Measurements from ENCODE around the gene TMCO6. TPM values are rescaled to one million over a fixed set of nuclear protein-coding genes. Genes with fewer than 3 reads are reported as not detected.
"Not testable (repeated sequence)": the region's sequence is repeated elsewhere in the genome, so short reads cannot be mapped to it uniquely, and the experiment has no call there.

Gene TMCO6
- total RNA-seq = 10 to 100 TPM in 1 of 2 donors, 1 to 10 TPM in 1; 7.6 to 12.8 TPM
- polyA plus RNA-seq (ENCODE audit: insufficient read length in 6 of 6) = 10 to 100 TPM; 18.7 to 23.1 (median 19.7) TPM
- long read RNA-seq, donor 1, partial matches to known transcripts = 0 of 20 reads
- long read RNA-seq, donor 1, other reads (novel, unspliced or antisense) = 16 of 20 reads
- long read RNA-seq, donor 2, partial matches to known transcripts = 0 of 3 reads
- long read RNA-seq, donor 2, other reads (novel, unspliced or antisense) = 0 of 3 reads
- long read RNA-seq, donor 3, partial matches to known transcripts = 48 of 361 reads
- long read RNA-seq, donor 3, other reads (novel, unspliced or antisense) = 311 of 361 reads
- long read RNA-seq, donor 4, partial matches to known transcripts = 0 of 5 reads
- long read RNA-seq, donor 4, other reads (novel, unspliced or antisense) = 2 of 5 reads
- long read RNA-seq, donor 5, partial matches to known transcripts = 0 of 1 reads
- long read RNA-seq, donor 5, other reads (novel, unspliced or antisense) = 0 of 1 reads
- long read RNA-seq, donor 6, partial matches to known transcripts = 518 of 543 reads
- long read RNA-seq, donor 6, other reads (novel, unspliced or antisense) = 20 of 543 reads
- long read RNA-seq, donor 7, partial matches to known transcripts = 5 of 6 reads
- long read RNA-seq, donor 7, other reads (novel, unspliced or antisense) = 0 of 6 reads
- long read RNA-seq, donor 8, partial matches to known transcripts = 259 of 277 reads
- long read RNA-seq, donor 8, other reads (novel, unspliced or antisense) = 15 of 277 reads
- long read RNA-seq, donor 9 = 0 reads
- long read RNA-seq, donor 10, transcript TMCO6-203 (12 exons, 1,887 nt) = major isoform, 7 of 11 reads
- long read RNA-seq, donor 10, partial matches to known transcripts = 1 of 11 reads
- long read RNA-seq, donor 10, other reads (novel, unspliced or antisense) = 3 of 11 reads
- long read RNA-seq, donor 11, partial matches to known transcripts = 25 of 25 reads
- long read RNA-seq, donor 11, other reads (novel, unspliced or antisense) = 0 of 25 reads
- long read RNA-seq, donor 12, partial matches to known transcripts = 5 of 9 reads
- long read RNA-seq, donor 12, other reads (novel, unspliced or antisense) = 0 of 9 reads

DNA sequence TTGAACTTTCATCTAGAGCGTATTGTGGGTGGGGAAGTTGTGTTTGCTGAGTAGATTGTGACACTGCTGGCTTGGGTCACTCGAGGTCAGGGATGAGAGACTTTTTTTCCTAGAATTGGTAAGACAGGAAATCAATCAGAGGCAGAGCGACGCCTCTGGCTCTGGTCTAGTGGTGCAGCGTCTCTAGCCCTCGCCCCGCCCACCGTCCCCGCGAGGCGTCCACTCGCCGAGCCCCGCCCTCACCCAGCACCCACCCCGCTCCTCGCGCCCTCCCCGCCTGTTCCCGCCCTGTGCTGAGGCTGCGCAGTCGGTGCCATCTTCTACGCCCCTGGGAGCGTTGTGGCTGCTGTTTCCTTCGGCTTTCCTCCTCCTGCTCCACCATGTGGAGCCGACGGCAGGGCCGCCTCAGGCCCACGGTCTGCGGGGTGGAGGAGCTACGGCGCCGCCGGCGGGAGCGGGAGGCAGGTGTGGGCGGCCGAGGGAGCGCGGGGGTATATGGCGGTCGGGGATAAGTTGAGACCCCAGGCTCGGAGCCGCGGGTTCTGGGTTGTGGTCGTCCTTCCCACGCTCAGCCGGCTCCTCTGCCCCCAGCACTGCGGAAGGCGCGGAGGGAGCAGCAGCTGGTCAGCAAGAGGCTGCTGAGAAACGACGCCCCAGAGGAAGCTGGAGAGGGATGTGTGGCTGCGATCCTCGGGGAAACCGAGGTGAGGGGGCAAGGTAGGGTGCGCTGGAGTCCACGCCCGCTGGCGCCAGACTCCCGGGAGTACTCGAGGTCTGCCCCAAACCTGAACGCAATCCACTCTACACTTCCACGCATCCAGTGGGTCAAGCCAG, at the start of gene TMCO6:
TMCO6 (plus strand) TSS at position 304 of the 834 bp plus-strand sequence; CDS start at position 381, 77 bp downstream.
- H3K4me1 ChIP-seq = peaks cover 8 to 42% of the 10 kb centered on the region in 2 donors
- H3K27me3 ChIP-seq = no peaks in the 10 kb centered on the region
- peak; percentile 99 for ATAC-seq

DNA sequence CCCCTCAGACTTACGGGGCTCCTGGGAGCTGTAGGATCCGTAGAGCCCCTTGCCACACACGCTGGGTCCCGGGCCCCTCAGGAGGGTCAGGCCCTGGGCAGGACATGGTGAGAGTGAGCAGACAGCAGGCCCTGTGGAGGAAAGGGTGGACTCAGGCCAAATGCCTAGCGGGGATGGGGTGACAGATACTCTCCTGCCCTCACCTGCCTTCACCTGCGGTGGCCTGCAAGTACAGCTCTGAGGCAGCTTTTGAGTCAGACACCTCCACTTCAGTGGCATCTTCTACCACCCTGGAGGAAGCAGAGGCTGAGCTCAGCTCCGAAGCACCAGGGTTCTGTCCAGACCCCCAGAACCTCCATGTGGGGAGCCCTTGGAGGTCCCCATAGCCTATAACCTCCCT, 48.4 kb upstream of the TMCO6 start:
- no peak for ATAC-seq
- H3K4me1 ChIP-seq = peaks cover 6 to 80% of the 10 kb centered on the region in 2 donors

More for the DNA sequence above, at the start of gene TMCO6:
- Histone ChIP-seq H3K27ac (peak within 1 kb of the TSS; percentile 83 to 92), H3K9me3 (no peaks in the 10 kb centered on the region), H3K4me3 (peak within 1 kb of the TSS; percentile 74 to 86), H3K36me3 (peaks cover 0 to 25% of the 10 kb centered on the region in 2 donors)
- intact Hi-C loops (cut with DNase I) = loop anchor here in 1 of 2 donors (10.0 kb wide), 1 partner anchor 65 kb away; no protein-coding TSS in a partner anchor
- DNase-seq = peak; percentile 92 to 100 (median 98)
- TF ChIP-seq, protein P1, sequence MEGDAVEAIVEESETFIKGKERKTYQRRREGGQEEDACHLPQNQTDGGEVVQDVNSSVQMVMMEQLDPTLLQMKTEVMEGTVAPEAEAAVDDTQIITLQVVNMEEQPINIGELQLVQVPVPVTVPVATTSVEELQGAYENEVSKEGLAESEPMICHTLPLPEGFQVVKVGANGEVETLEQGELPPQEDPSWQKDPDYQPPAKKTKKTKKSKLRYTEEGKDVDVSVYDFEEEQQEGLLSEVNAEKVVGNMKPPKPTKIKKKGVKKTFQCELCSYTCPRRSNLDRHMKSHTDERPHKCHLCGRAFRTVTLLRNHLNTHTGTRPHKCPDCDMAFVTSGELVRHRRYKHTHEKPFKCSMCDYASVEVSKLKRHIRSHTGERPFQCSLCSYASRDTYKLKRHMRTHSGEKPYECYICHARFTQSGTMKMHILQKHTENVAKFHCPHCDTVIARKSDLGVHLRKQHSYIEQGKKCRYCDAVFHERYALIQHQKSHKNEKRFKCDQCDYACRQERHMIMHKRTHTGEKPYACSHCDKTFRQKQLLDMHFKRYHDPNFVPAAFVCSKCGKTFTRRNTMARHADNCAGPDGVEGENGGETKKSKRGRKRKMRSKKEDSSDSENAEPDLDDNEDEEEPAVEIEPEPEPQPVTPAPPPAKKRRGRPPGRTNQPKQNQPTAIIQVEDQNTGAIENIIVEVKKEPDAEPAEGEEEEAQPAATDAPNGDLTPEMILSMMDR (IDR thresholded peaks at IDR 0.05) = peak; percentile 68 to 78

DNA sequence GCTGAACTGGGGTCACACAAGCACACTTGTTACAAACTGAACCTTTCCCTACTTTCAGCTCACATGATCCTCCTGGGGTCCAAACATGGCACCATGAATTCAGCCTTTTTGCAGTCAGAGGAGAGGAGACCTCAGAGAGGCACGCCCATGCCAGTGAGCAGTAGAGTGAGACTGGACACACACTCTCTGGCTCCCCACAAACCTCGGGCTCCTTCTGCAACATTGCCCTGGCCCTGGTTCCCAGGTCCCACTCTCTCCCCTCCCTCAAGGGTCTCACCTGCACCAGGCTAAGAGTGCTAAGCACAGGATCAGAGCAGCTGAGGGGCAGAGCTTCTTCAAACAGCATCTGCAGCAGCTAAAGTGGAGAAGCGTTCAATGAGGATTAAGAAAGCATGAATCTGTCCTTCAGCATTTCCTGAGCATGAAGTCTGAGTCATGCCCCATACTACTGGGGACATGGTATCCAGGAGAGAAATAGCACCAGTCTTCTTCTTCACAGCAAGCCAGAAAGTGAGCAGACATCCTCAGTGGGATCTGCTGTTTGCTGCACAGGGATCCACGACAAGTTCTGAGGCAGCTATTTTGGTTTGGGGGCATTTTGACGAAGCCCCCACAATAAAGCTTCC, 47.4 kb upstream of the TMCO6 start:
- Histone ChIP-seq H3K27ac (peak overlapping the region in 1 of 2 donors; percentile 85), H3K27me3 (no peaks in the 10 kb centered on the region), H3K4me3 (peak overlapping the region in 1 of 2 donors; percentile 42), H3K4me1 (peaks cover 7 to 88% of the 10 kb centered on the region in 2 donors), H3K36me3 (no peaks in the 10 kb centered on the region), H3K9me3 (no peaks in the 10 kb centered on the region)
- DNase-seq (no peak), ATAC-seq (peak; percentile 7)
- TF ChIP-seq, protein P1 (IDR thresholded peaks at IDR 0.05) = no peak
- intact Hi-C loops (cut with DNase I) = no loop called here

More for the DNA sequence above, 48.4 kb upstream of the TMCO6 start:
- H3K9me3 ChIP-seq = no peaks in the 10 kb centered on the region
- peak overlapping the region in 1 of 2 donors; percentile 42 for H3K4me3 ChIP-seq
- intact Hi-C loops (cut with DNase I) = no loop called here
- H3K27ac ChIP-seq = peak overlapping the region in 1 of 2 donors; percentile 85
- H3K27me3 ChIP-seq = no peaks in the 10 kb centered on the region
- no peak for DNase-seq
- H3K36me3 ChIP-seq = no peaks in the 10 kb centered on the region
- TF ChIP-seq, protein P1 (IDR thresholded peaks at IDR 0.05) = no peak

DNA sequence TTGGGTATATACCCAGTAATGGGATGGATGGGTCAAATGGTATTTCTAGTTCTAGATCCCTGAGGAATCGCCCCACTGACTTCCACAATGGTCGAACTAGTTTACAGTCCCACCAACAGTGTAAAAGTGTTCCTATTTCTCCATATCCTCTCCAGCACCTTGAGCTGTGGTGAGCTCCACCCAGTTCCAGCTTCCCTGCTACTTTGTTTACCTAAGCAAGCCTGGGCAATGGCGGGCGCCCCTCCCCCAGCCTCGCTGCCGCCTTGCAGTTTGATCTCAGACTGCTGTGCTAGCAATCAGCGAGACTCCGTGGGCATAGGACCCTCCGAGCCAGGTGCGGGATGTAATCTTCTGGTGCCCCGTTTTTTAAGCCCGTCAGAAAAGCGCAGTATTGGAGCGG, 46.2 kb upstream of the TMCO6 start:
- H3K36me3 ChIP-seq; H3K27me3 ChIP-seq; H3K9me3 ChIP-seq; ATAC-seq; DNase-seq; H3K27ac ChIP-seq; H3K4me3 ChIP-seq; intact Hi-C loops (cut with DNase I): not testable (repeated sequence)
- H3K4me1 ChIP-seq = peaks cover 7 to 78% of the 10 kb centered on the region in 2 donors

All from left lung (tissue), 14 donors.